Ishikawa (cell line): ENCODE results near the gene MRTFA.

Experiments
- EGR1 ChIP-seq: IDR thresholded peaks from 2 replicates; pipeline ENCODE4 v1.6.1; 2012
- NFIC ChIP-seq: IDR thresholded peaks from 2 replicates; pipeline ENCODE4 v1.6.1; 2012

DNA sequence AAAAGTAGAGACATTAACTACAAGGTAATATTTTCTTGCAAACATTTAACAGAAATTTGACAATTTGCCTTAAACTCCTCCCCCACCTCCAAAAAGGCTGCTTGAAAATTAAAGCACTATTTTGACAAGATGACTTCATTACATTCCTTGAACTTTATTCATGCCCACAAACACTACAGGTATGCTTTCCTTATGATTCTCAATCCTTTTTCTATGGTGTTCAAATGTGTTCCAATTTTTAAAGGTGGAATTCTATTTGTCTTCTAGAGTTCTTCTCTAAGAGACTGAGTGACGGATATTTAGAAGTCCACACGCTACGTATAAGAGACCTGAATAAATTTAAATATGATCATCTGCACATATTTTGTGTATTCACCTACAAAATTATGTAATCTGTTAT is 69.4 kb downstream of the MRTFA start:
- TF ChIP-seq NFIC: no peak
- TF ChIP-seq EGR1: no peak
